NCI-H128 (cell line): ENCODE results near the gene SHROOM3.

Experiments
- DNase-seq: peaks from one replicate; lab custom pipeline; 2025; ENCODE audit not compliant: unreplicated experiment; lab: John Stamatoyannopoulos, UW

SHROOM3 gene

DNA sequence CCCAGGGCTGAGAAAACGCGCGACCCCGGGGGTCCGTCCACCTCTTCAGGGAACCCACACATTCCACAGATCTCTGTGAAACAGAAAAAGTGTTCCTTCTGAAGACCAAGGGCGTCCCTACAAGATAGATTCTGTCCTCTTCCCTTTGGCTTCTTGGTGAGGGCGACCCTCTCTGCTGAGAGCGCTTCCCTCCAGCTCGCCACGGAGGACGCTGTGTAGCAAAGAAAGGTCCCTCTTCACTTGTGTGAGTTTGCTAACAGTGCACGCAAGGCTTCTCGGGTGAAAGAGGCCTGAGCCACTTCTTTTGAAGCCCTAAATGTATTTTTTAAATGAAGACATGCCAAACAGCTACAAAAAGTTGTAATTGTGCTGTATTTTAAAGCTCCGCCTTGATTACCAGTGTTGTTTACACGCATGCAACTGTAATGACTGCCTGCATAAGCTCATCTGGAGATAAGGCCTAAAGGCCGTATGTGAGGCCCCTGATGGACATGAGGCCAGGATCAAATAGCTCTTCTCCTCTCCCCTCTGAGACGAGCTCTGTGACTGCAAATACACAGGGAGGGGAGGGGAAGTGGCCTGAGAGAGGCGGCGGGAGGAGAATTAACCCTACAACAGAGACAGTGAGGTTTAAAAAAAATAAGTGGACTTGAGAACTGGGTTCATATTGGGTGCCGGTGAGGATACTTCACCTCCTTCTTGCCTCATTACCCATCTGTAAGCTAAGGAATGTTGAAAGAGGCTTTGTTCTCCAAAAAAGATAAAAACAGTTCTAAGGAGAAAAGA is 367.4 kb downstream of the SHROOM3 start:
- DNase-seq, result no peak

DNA sequence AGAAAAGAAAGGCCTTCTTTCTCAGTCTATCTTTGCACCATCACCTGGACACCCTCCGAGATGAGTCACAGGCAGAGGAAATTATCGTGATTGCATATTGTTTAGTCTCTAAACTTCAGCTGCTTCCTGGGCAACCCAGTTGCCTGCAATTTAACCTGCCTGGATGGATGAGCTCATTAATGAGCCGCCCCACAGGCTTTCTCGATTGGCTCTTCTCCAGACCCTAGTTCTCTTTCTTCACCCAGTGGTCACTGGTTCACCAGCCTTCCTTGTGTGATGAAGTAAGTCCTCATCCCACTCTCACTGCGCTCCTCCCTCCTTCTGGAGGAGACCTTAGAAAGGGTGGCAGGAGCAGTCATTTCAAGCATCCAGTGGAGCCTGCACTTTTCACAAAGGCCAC is 368.5 kb downstream of the SHROOM3 start:
- DNase-seq, result no peak

DNA sequence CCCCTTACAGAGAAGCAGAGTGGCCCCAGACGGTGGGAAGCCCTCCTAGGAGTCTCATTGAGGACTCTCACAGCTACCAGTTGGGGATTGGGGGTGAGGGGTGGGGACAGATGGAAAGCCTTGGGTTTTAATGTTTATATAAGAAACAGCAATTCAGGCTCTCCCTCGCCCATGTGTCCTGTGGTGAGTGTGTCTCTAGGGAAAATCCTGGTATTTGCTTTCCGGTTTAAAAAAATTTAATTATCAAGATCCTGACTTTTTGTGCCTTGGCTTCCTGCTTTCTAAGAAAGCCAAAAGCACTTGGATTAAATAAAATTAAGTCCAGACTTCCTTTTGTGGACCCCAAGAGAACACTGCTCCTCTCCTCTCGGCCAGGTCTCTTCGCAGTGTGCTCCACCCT is 369.1 kb downstream of the SHROOM3 start:
- no peak for DNase-seq

DNA sequence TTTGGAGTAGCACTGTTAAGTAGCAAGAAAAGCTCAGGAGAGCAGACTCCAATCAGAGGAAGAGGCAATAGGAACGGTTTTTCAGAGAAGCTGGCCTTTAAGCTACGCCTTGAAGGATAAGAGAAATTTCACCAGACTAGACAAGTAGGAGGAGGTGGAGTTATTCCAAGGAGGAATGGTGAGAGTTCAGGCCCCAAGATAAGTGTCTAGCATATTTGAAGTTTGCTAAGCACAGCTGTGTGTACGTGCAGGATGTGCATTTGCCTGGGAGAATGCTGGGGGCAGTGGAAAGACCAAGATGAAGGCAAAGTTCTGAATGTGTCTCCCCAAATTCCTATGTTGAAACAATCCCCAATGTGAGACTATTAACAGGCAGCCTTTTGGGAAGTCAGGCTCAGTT is 371.3 kb downstream of the SHROOM3 start:
- no peak for DNase-seq

DNA sequence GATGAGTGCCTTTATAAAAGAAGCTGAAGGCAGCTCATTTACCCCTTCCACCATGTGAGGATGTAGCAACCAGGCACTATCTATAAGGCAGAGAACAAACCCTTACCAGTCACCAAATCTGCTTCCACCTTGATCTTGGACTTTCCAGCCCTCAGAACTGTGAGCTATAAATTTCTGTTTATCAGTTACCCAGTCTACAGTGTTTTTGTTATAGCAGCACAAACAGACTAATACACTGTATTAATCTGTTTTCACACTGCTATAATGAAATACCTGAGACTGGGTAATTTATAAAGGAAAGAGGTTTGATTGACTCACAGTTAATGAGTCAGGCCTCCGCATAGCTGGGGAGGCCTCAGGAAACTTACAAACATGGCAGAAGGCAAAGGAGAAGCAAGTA is 371.7 kb downstream of the SHROOM3 start:
- DNase-seq, result no peak

DNA sequence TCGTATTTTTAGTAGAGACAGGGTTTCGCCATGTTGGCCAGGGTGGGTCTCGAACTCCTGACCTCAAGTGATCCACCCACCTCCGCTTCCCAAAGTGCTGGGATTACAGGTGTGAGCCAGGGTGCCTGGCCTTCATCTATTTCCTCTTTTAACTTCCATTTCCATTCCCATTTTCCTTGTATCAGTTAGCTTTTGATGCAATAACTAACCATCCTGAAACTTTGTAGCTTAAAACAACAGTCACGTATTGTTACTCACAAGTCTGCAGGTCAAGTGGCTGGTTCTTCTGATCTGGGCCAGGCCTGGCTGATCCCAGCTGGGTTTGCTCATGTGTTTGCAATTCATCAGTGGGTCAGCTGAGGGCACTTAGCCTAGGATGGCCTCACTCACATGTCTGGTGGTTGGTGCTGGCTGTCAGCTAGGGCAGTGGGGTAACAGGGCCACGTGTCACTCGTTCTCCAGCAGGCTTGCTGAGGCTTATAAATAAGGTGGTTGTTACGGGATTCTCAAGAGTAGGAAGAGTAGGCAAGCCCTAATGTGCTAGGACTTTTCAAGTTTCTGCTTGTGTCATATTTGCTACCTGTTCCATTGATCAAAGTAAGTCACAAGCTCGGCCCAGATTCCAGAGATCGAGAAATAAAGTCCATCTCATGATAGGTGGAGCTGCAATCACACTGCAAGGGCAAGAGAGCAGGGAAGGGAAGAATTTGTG is 374.7 kb downstream of the SHROOM3 start:
- no peak for DNase-seq

DNA sequence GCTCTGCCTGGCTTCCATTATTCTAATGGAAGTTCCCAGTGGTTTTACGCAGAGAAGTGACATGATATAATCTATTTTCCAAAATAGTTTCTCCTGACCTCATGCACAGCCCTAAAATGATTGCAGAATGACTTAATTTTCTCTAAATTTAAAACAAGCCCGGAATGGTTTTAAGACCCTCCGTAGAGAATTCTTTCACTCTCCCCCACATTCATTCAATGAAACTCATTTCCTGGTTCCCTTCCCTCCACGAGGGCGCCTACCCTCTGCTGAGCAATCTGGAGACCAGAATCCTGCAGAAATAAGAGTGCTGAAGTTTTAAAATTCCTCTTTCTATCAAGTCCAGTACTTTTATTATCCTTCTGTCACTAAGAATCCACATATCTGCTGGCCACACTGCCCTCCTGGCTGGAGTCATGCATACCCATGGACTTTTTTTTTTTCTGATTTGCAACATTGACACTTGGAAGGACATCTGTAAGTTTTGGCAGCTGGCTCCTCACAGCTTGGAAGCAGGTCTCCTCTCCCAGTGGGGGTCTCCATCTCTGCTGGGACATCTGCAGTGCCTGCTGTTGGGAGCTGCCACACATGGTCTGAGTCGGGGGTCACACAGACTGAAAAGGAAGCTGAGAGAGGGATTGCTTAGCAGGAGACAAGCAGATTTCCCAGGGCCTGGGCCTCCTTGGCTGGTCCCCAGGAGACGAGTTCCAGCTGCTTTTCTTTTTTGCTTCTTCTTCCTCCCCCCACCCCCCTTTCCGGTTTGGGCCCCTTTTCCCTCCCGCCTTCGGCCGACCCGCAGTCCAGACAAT is 376.8 kb downstream of the SHROOM3 start:
- DNase-seq, result no peak

DNA sequence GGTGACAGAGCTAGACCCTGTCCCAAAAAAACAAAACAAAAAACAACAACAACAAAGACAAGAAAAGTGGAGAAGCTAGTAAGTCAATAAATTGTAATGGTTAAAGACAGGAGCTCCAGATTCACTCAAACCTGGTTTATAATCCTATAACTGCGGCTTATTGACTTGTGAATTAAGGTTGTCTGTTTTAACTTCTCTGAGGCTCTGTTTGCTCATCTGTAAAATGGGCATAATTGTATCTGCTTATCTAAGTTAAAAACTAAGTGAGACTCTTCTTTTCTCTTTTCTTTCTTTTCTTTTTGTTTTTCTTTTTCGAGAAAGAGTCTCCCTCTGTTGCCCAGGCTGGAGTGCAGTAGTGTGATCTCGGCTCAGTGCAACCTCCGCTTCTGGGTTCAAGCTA is 378.0 kb downstream of the SHROOM3 start:
- DNase-seq, result no peak

DNA sequence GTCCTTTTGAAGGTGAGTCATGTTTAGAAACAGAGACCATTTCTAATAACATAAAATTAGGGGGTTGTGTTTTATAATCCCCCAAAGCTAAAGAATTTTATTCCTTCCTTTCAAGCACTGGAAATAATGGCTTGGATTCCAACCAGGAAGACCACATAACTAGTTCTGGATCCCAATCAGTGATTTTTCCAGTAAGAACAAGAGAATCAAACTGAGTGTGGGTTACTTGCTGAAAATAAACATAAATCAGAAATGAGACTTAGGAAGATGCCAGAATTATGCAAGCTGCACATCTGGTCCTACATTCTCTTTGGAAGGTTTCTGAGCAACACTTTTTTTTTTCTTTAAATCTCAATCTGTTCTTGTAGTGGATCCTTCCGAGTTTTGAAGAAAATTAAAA is 386.6 kb downstream of the SHROOM3 start:
- no peak for DNase-seq

DNA sequence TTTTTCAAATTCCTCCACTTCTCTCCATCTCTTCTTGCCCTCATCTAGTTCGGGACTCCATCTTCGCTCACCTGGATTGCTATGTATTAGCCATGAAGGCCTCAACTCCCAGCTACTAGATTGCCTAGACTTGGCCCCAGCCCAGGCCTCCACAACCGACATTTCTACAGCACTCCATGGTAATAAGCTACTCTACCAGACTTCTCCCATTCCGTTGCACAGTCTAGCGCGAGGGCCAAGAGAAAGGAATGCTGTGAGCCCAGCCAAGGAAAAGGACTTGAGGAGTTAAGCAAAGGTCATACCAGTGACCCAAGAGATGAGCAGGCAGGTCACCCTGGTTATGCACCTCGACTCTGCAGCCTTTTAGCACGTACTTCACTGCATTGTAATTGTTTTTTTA is 387.3 kb downstream of the SHROOM3 start:
- no peak for DNase-seq

DNA sequence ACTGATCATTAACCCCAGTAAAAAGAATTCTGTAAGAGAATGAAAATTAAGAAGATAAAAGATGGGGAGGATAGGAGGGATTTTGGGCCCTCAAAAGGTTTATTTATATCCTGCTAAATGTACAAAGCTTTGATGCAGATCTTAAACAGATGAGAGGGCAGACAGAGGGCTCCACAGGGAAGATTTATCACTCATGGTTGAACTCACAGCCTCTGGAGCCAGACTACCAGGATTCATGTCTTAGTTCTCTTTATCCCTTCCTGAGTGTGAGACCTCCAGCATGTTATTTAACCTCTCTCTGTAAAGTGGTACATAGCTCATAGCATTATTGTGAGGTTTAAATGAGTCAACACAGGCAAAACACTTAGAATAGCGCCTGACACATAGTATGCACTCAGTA is 388.5 kb downstream of the SHROOM3 start:
- no peak for DNase-seq

DNA sequence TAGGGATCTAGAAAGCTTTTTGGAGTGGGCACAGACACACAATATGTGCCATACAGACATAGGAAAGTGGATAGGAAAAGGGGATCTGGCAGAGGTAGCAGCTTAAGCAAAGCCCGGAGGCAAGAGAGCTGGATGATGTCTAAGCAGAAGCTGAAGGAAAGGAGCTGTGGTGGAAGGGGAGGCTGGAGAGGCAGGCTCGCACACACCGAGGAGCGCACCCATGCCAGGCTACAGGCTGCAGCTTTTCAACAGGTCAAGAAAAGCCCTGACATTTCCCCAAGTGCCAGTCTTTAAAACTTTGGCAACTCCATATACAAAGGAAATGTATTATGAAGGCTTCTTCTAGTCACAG is 395.6 kb downstream of the SHROOM3 start:
- DNase-seq, result no peak

DNA sequence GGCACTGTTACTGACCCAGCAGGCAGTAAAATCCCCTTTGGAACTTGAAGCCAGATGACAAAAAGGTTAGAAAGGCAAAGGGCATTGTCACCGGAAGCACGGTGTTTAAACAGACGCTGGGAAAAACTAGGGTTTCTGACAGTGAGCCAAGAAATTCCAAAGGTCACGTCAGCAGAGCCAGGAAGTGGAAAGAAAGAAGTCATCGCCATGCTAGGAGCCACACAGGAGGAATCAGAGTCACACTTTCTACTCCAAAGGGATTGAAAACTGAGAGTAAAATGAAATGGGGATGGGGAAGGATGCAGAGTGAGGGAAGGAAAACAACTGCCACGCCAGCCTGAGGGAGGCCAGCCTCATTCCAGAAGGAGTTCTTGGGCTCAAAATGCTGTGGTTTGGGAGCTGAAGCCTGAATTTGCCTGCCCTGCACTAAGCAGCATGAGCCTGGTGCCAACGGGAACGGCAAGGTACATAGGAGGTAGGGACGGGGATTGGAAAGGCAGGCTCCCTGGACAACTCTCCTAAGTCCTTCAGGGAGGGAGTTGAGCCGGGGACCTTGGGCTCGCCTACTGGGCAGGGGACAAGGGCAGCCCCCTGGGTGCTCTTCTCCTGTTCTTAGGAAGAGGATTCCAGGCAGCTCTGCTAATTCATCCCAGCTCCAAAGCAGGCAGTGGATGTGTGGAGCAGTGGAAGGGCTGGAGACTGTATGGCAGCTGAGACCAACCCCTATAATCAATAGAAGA is 396.1 kb downstream of the SHROOM3 start:
- DNase-seq, result no peak

DNA sequence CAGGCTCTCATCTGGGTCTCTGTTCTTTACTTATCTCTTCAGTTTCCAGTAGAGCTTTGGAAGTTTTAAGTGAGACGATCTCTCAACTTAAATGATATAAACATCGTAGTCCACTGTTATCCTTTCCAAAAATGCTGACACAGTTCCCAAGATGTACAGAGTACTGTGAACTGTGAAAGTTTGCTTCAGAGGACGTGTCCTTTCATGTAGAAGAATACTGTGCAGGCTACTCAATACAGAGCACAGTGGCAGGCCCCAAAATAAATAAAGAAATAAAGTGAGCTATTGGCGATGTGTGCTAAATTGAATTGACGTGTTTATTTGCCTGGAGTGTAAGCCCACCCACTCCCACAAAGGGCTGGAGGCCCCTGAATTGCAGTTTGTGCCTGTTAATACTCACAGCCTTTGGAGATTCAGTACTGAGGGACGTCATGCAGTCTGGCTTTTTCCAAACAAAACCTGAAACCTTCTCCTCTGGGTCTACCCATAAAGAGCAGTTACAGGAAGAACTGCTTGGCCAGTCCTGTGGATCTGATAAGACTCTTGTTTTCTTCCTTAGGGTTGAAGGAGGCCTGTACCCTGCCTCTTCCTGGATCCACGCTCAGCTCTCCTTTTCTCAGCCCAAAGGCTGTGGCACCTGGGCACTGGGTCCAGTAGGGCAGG is 396.8 kb downstream of the SHROOM3 start:
- DNase-seq, result no peak
